Suprapubic skin (tissue), 4 donors: ENCODE results near the gene EEFSEC.

ENCODE experiments used
- EP300 ChIP-seq: sonication (generic); formaldehyde crosslinking; IDR thresholded peaks from one replicate; pipeline ENCODE4 v1.6.1; 2017; ENCODE audit warnings: antibody characterized with exemption
- POLR2A ChIP-seq, 2 donors: fragments of 450-650 bp; IDR thresholded peaks; one replicate each; pipeline ENCODE4 v1.6.1; 2017; ENCODE audit warnings: antibody characterized with exemption in 2 of 2, mild to moderate bottlenecking in 2 of 2, moderate library complexity in 2 of 2
- POLR2AphosphoS5 ChIP-seq, 3 donors: sonication (generic); formaldehyde crosslinking; IDR thresholded peaks; one replicate each; pipeline ENCODE4 v1.6.1; 2017; ENCODE audit warnings: antibody characterized with exemption in 3 of 3
- TF ChIP-seq, protein P1 (sequence below), 2 donors: fragments of 200-600 bp in 1 of 2; fragments of 450-650 bp in 1 of 2; sonication (generic) in 1 of 2; IDR thresholded peaks; one replicate each; pipeline ENCODE4 v1.5.1; 2016 to 2019; ENCODE audit warnings: antibody characterized with exemption in 2 of 2, mild to moderate bottlenecking in 1 of 2, moderate library complexity in 1 of 2

DNA sequence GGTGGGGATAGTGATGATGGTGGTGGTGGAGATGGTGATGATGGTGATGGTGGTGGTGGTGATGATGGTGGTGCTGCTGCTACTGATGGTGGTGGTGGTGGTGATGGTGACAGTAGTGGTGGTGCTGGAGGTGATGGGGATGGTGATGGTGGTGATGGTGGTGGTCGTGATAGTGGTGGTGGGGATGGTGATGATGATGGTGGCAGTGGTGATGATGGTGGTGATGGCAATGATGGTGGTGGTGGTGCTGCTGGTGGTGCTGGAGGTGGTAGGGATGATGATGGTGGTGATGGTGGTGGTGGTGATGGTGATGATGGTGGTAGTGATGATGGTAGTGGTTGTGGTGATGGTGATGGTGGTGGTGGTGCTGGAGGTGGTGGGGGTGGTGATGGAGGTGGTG is 292.1 kb downstream of the EEFSEC start:
- no peak for TF ChIP-seq POLR2AphosphoS5 (IDR thresholded peaks at IDR 0.05)
- TF ChIP-seq, protein P1, sequence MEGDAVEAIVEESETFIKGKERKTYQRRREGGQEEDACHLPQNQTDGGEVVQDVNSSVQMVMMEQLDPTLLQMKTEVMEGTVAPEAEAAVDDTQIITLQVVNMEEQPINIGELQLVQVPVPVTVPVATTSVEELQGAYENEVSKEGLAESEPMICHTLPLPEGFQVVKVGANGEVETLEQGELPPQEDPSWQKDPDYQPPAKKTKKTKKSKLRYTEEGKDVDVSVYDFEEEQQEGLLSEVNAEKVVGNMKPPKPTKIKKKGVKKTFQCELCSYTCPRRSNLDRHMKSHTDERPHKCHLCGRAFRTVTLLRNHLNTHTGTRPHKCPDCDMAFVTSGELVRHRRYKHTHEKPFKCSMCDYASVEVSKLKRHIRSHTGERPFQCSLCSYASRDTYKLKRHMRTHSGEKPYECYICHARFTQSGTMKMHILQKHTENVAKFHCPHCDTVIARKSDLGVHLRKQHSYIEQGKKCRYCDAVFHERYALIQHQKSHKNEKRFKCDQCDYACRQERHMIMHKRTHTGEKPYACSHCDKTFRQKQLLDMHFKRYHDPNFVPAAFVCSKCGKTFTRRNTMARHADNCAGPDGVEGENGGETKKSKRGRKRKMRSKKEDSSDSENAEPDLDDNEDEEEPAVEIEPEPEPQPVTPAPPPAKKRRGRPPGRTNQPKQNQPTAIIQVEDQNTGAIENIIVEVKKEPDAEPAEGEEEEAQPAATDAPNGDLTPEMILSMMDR (IDR thresholded peaks at IDR 0.05), result no peak
- no peak for TF ChIP-seq POLR2A (IDR thresholded peaks at IDR 0.05)
- TF ChIP-seq EP300, result no peak
